H1 (cell line): ENCODE results near the gene NOTCH2. TPM values are rescaled to one million over a fixed set of nuclear protein-coding genes. Genes with fewer than 3 reads are reported as not detected.
"Not testable (repeated sequence)": the region's sequence is repeated elsewhere in the genome, so short reads cannot be mapped to it uniquely, and the experiment has no call there.

ENCODE experiments used
- CTCF ChIA-PET: fragments of 300-600 bp; sonication (Branson Sonifier 250); formaldehyde crosslinking; loops from one replicate; lab custom pipeline; 2021; ENCODE audit not compliant: partially characterized antibody; lab: Charles Lee
- POLR2A ChIA-PET: fragments of 300-600 bp; sonication (Branson Sonifier 250); formaldehyde crosslinking; loops from one replicate; lab custom pipeline; 2021; ENCODE audit warnings: inconsistent platforms; ENCODE audit not compliant: partially characterized antibody; lab: Charles Lee
- DNase-seq, 2 experiments: peaks; one replicate each; pipeline versions ENCODE4 v3.0.0 to v3.0.0-alpha.2; 2010 to 2022; ENCODE audit warnings: low spot score in 2 of 2, low read depth in 1 of 2, mixed read lengths in 1 of 2
- FAIRE-seq: peaks from 2 replicates; lab custom pipeline; 2011; peaks lifted over from hg19 to GRCh38; lab: Jason Lieb, UNC
- H2AFZ ChIP-seq: 2 replicates; pipeline ENCODE4 v1.8.1; 2012; ENCODE audit warnings: low read length, inconsistent platforms
- H2AK5ac ChIP-seq: 2 replicates; pipeline ENCODE4 v1.6.1; 2013; ENCODE audit warnings: low read depth, low read length
- H2BK120ac ChIP-seq: replicated peaks from 2 replicates; pipeline ENCODE3; 2013; ENCODE audit warnings: low read depth, low read length, inconsistent platforms
- H2BK12ac ChIP-seq: 2 replicates; pipeline ENCODE4 v1.6.1; 2013; ENCODE audit warnings: low read depth, low read length
- H2BK15ac ChIP-seq: 2 replicates; pipeline ENCODE4 v1.6.1; 2013; ENCODE audit warnings: low read length
- H2BK20ac ChIP-seq: 2 replicates; pipeline ENCODE4 v1.6.1; 2013; ENCODE audit warnings: low read length
- H2BK5ac ChIP-seq: 2 replicates; pipeline ENCODE4 v1.6.1; 2013; ENCODE audit warnings: low read depth, low read length
- H3K14ac ChIP-seq: 2 replicates; pipeline ENCODE4 v1.6.1; 2013; ENCODE audit warnings: inconsistent platforms; ENCODE audit not compliant: insufficient read length
- H3K18ac ChIP-seq: 2 replicates; pipeline ENCODE4 v1.6.1; 2013; ENCODE audit warnings: low read length; ENCODE audit errors: extremely low read depth
- H3K23ac ChIP-seq: 2 replicates; pipeline ENCODE4 v1.6.1; 2013; ENCODE audit warnings: inconsistent platforms; ENCODE audit not compliant: insufficient read length
- H3K23me2 ChIP-seq: 2 replicates; pipeline ENCODE4 v1.6.1; 2013; ENCODE audit warnings: low read depth, low read length
- H3K27ac ChIP-seq: 2 replicates; pipeline ENCODE4 v1.6.1; 2011; ENCODE audit warnings: low read depth, low read length, inconsistent platforms
- H3K27me3 ChIP-seq, 4 experiments: replicated peaks in 1 of 4; 1 replicate in 1 of 4; 2 replicates in 3 of 4; pipeline versions ENCODE4 v1.6.1 to v1.8.1; 2011 to 2013; ENCODE audit warnings: low read length in 3 of 4, mild to moderate bottlenecking in 3 of 4, inconsistent platforms in 2 of 4, mixed read lengths in 2 of 4, moderate library complexity in 1 of 4; ENCODE audit not compliant: control insufficient read depth in 3 of 4, insufficient read depth in 3 of 4; ENCODE audit errors: extremely low read depth in 1 of 4
- H3K36me3 ChIP-seq, 4 experiments: 2 replicates each; pipeline versions ENCODE4 v1.6.1 to v1.8.1; 2011 to 2013; ENCODE audit warnings: mild to moderate bottlenecking in 4 of 4, low read length in 3 of 4, moderate library complexity in 2 of 4, control low read depth in 1 of 4, inconsistent platforms in 1 of 4; ENCODE audit not compliant: insufficient read depth in 4 of 4, control insufficient read depth in 2 of 4
- H3K4ac ChIP-seq: replicated peaks from 2 replicates; pipeline ENCODE3; 2013; ENCODE audit warnings: low read length, low read depth, mixed read lengths, inconsistent platforms; ENCODE audit not compliant: insufficient read length
- H3K4me1 ChIP-seq, 4 experiments: replicated peaks in 1 of 4; 1 replicate in 1 of 4; 2 replicates in 3 of 4; pipeline versions ENCODE4 v1.6.1 to v1.8.1; 2011 to 2013; ENCODE audit warnings: low read length in 3 of 4, inconsistent platforms in 2 of 4, mixed read lengths in 1 of 4; ENCODE audit not compliant: insufficient read depth in 4 of 4, control insufficient read depth in 3 of 4
- H3K4me2 ChIP-seq, 2 experiments: 2 replicates each; pipeline versions ENCODE4 v1.6.1 to v1.8.1; 2011 to 2013; ENCODE audit warnings: low read depth in 2 of 2, low read length in 2 of 2, control low read depth in 1 of 2, inconsistent platforms in 1 of 2, mild to moderate bottlenecking in 1 of 2; ENCODE audit not compliant: insufficient read depth in 1 of 2
- H3K4me3 ChIP-seq, 4 experiments: fragments of 200-600, 300-600 bp in 1 of 4; sonication (generic), shearing (Covaris generic), sonication (Bioruptor Twin) in 1 of 4; 2 replicates each; pipeline versions ENCODE4 v1.5.1 to v1.8.1; 2011 to 2016; ENCODE audit warnings: low read length in 4 of 4, low read depth in 3 of 4, control low read depth in 2 of 4, inconsistent platforms in 2 of 4, mild to moderate bottlenecking in 2 of 4, mixed read lengths in 1 of 4, moderate library complexity in 1 of 4; ENCODE audit not compliant: insufficient read depth in 2 of 4; ENCODE audit errors: extremely low read depth in 1 of 4
- H3K56ac ChIP-seq: replicated peaks from 2 replicates; pipeline ENCODE3; 2013; ENCODE audit warnings: low read depth, mild to moderate bottlenecking, mixed read lengths, low read length, inconsistent platforms; ENCODE audit not compliant: insufficient read length
- H3K79me1 ChIP-seq: 2 replicates; pipeline ENCODE4 v1.6.1; 2013; ENCODE audit warnings: low read depth, low read length, control low read depth
- H3K79me2 ChIP-seq, 2 experiments: 2 replicates each; pipeline versions ENCODE4 v1.6.1 to v1.8.1; 2012 to 2013; ENCODE audit warnings: low read length in 2 of 2, mild to moderate bottlenecking in 2 of 2, inconsistent platforms in 1 of 2; ENCODE audit not compliant: insufficient read depth in 2 of 2, control insufficient read depth in 1 of 2
- H3K9ac ChIP-seq, 4 experiments: replicated peaks in 1 of 4; 1 replicate in 1 of 4; 2 replicates in 3 of 4; pipeline versions ENCODE4 v1.6.1 to v1.8.1; 2011 to 2013; ENCODE audit warnings: low read depth in 3 of 4, low read length in 3 of 4, control low read depth in 2 of 4, mild to moderate bottlenecking in 2 of 4, moderate library complexity in 2 of 4, inconsistent platforms in 1 of 4; ENCODE audit errors: extremely low read depth in 1 of 4
- H3K9me3 ChIP-seq, 2 experiments: 2 replicates each; pipeline versions ENCODE4 v1.6.1 to v1.8.1; 2012 to 2013; ENCODE audit warnings: mild to moderate bottlenecking in 2 of 2, moderate library complexity in 2 of 2, control low read depth in 1 of 2, inconsistent platforms in 1 of 2, low read depth in 1 of 2, low read length in 1 of 2, mixed read lengths in 1 of 2; ENCODE audit not compliant: insufficient read depth in 2 of 2
- H4K20me1 ChIP-seq, 2 experiments: replicated peaks in 1 of 2; 2 replicates each; pipeline versions ENCODE3 to v1.8.1; 2011 to 2013; ENCODE audit warnings: inconsistent platforms in 2 of 2, low read length in 2 of 2, mild to moderate bottlenecking in 1 of 2; ENCODE audit not compliant: insufficient read depth in 2 of 2, control insufficient read depth in 1 of 2
- H4K5ac ChIP-seq: 2 replicates; pipeline ENCODE4 v1.6.1; 2013; ENCODE audit warnings: low read length, low read depth, mixed read lengths, inconsistent platforms; ENCODE audit not compliant: insufficient read length
- H4K8ac ChIP-seq: 2 replicates; pipeline ENCODE4 v1.8.0; 2013; ENCODE audit warnings: mild to moderate bottlenecking, moderate library complexity, low read length, inconsistent platforms; ENCODE audit not compliant: insufficient read depth; ENCODE audit errors: extremely low read depth
- H4K91ac ChIP-seq: replicated peaks from 2 replicates; pipeline ENCODE3; 2013; ENCODE audit warnings: low read length, mixed read lengths, inconsistent platforms; ENCODE audit not compliant: insufficient read length
- WGBS, 2 experiments: shearing (Covaris generic) in 1 of 2; methylation state at CpG; one replicate each; pipeline versions ENCODE4 v1.1.6 to v1.1.7; 2013 to 2015; ENCODE audit warnings: low lambda C conversion rate in 2 of 2, mixed read lengths in 2 of 2, inconsistent platforms in 1 of 2, low coverage in 1 of 2, missing lambda C conversion rate in 1 of 2; ENCODE audit not compliant: insufficient replicate concordance in 2 of 2, insufficient coverage in 1 of 2, insufficient read length in 1 of 2; ENCODE audit errors: extremely low coverage in 1 of 2, missing lambda C conversion rate in 1 of 2; 5-methylcytosine and 5-hydroxymethylcytosine counted together
- polyA plus RNA-seq, 7 experiments: library from polyadenylated mRNA; depleted of rRNA in 3 of 7; stranded (reverse) in 5 of 7; unstranded in 2 of 7; fragments of >200 nt in 5 of 7; fragments of 200-250 nt in 2 of 7; gene quantifications; 1 replicate in 5 of 7; 2 replicates in 1 of 7; 4 replicates in 1 of 7; pipeline versions ENCODE4 v1.2.1 to v1.2.3, GENCODE V29; 2011 to 2013; ENCODE audit warnings: missing spikeins in 2 of 7, mixed read lengths in 2 of 7
- total RNA-seq: library from RNA; stranded (reverse); fragmentation: NEBNext Ultra II Directional; extraction: Animal tissue kit (Norgen Biotek cat#: 25700); gene quantifications from 2 replicates; pipeline ENCODE4 v1.2.1, GENCODE V29; 2021

Gene NOTCH2
- total and polyA plus RNA-seq, 2 of the 8 experiments (the other 6 are each of a cell fraction or from before 2014, with no cell fraction given) = 17.7 to 63.0 TPM

- H3K4me2 ChIP-seq, H3K23ac ChIP-seq, FAIRE-seq, H3K4ac ChIP-seq, H3K79me2 ChIP-seq, H3K56ac ChIP-seq, H2BK5ac ChIP-seq, H3K14ac ChIP-seq, H3K79me1 ChIP-seq, H4K8ac ChIP-seq, H3K27ac ChIP-seq, H3K23me2 ChIP-seq, H3K4me1 ChIP-seq, DNase-seq, POLR2A ChIA-PET, H2BK15ac ChIP-seq, H3K18ac ChIP-seq, H2BK120ac ChIP-seq, H4K20me1 ChIP-seq, H2AK5ac ChIP-seq, H4K5ac ChIP-seq, H2AFZ ChIP-seq, H3K27me3 ChIP-seq, H3K9me3 ChIP-seq, CTCF ChIA-PET, H4K91ac ChIP-seq, H3K36me3 ChIP-seq, H2BK12ac ChIP-seq, H3K4me3 ChIP-seq, H2BK20ac ChIP-seq, H3K9ac ChIP-seq: not testable (repeated sequence)
- 100% methylated on average over 1 of the region's 1 CpG; no CpG with 5 or more reads in 1 of the 2 experiments for WGBS, 2 experiments
These were observed 72.6 kb downstream of the NOTCH2 start for GRCh38 chr1:119996731-119997312.

DNA sequence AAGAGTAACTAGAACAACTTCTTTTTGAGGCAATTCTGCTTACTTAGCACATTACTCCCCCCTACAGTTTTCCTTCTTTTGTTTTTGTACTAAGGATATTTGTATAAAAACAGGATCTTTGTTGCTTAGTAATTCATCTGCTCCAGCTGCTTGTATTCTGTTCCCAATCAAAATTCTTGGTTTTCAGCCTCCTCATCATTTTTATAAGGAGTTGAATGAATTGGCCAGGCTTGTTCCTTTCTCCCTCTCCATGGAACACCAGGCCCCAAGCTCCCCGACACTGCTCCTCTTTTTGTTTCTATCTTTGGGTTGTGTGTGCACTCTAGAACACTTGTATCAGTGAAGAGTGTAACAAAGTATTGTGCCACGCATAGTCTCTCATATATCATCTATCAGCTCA is 73.5 kb downstream of the NOTCH2 start:
- H2BK15ac ChIP-seq, H3K27ac ChIP-seq, H2BK20ac ChIP-seq, H3K4ac ChIP-seq, H3K23me2 ChIP-seq, H3K36me3 ChIP-seq, H2AK5ac ChIP-seq, DNase-seq, H3K4me1 ChIP-seq, H4K5ac ChIP-seq, CTCF ChIA-PET, H4K91ac ChIP-seq, H3K56ac ChIP-seq, H3K23ac ChIP-seq, H2BK12ac ChIP-seq, H3K4me3 ChIP-seq, H3K79me1 ChIP-seq, H4K20me1 ChIP-seq, H3K14ac ChIP-seq, H3K9ac ChIP-seq, H4K8ac ChIP-seq, H2AFZ ChIP-seq, H2BK5ac ChIP-seq, H3K27me3 ChIP-seq, FAIRE-seq, POLR2A ChIA-PET, H3K4me2 ChIP-seq, H3K9me3 ChIP-seq, H3K79me2 ChIP-seq, H3K18ac ChIP-seq, H2BK120ac ChIP-seq: not testable (repeated sequence)
- WGBS, 2 experiments = no CpG with 5 or more reads among the region's 2 CpGs
